GM21381 (cell line): Measurements from ENCODE around the gene RHEB.
A peak's percentile ranks its signal among the peaks of the same experiment; 100 is the strongest.

ENCODE experiments used
- ATAC-seq: cut with Tn5 transposase; IDR thresholded peaks from one replicate; pipeline ENCODE4 v1.9.1; 2021; ENCODE audit warnings: mild to moderate bottlenecking, moderate library complexity; ENCODE audit not compliant: unreplicated experiment

RHEB gene

GRCh38 chr7:151529842-151530241 lies 10.1 kb upstream of the RHEB start:
- ATAC-seq, result no peak

- ATAC-seq, result no peak
Measured at GRCh38 chr7:151524845-151525244, 5.2 kb upstream of the RHEB start.

DNA sequence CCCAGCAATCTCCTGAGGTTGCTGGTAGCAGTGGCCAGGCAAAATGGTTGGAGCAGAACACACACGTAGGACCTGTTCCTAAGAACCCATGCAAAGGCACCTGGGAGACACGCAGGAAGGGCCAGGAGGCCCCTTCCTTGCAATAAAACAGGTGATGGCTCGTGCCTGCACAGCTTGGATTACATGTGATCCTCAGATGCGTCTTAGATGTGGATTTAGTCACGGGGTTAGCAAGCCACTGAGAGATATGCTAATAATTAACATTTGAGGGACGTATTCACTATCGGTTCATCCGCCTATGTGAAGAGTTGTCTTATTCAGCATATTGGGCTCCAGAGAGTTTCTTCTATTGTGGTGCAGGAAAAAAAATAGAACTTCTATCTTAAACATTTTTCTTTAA lies 4.6 kb upstream of the RHEB start:
- ATAC-seq, result no peak

DNA sequence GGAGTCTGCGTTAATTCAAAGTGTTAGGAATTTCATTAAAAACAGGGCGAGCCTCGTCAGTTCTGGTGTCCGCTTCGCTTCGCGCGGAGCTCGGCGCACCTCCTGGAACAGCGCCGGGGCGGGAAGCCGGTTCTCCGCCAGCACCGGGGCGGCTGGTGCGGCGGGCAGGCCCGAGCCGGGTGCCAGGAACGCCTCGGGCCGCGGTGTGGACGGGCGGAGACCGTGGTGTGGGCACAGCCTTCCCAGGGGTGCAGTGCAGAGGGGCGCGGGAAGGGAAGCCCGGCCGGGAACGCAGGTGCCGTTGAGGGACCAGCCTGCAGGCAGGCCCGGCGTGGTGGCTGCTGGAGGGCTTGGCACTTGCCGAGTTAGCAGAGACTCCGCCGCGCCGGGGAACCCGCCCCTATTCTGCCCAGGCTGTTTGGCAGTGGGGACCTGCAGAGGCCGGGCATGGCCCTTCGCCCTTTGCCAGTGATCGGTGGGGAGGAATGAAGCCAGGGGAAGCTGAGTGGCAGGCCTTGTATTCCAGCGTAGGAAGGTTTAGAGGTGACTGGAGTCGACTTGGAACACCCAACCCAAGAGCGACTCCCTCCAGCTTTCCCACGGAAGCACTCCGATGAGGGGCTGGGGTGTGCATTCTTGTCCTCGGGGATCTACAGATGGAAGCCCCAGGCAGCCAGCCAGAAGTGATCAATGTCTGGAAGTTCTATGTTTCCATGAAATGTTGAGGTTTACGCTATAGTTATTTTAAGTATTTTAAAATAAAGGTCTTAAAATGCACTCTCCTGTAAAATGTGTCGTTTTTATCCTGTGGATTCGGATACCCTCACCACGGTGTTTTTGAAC lies 945 bp upstream of the RHEB start:
- ATAC-seq, result peak; percentile 1

DNA sequence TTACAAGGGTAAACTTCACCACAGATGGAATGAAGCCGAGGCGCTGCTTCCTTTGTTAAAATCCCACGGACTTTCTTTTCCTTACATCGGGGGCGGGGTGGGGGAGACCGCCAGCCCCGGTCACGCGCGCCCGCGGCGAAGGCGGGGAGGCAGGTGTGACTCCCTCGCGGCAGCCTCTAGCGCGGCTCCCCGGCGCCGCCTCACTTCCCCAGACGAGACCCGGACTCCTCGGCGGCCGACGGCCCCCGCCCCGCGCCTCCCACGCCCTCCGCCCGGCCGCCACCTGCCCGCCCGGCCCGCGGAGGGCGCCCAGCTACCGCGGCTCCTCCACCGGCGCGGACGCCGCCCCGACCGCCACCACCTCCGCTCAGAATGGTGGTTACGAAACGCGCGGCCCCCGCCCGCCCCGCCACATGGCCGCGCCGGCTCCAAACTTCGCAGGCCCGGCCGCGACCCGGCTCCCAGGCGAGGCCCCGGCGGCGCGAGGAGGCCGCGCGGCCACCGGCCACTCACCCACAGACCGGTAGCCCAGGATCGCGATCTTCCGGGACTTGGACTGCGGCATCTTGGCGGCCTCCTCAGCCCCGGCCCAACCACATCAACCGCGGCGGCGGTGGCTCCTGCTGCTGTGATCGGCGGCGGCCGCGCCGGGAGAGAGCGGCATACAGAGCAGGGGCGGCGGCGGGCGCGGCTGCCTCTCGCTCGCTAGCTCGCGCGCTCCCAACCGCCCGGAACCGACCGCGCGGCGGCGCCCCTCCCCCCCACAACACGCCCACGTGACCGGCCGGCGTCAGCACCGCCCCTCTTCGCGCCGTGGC lies 539 bp downstream of the RHEB start:
- peak; percentile 50 for ATAC-seq

DNA sequence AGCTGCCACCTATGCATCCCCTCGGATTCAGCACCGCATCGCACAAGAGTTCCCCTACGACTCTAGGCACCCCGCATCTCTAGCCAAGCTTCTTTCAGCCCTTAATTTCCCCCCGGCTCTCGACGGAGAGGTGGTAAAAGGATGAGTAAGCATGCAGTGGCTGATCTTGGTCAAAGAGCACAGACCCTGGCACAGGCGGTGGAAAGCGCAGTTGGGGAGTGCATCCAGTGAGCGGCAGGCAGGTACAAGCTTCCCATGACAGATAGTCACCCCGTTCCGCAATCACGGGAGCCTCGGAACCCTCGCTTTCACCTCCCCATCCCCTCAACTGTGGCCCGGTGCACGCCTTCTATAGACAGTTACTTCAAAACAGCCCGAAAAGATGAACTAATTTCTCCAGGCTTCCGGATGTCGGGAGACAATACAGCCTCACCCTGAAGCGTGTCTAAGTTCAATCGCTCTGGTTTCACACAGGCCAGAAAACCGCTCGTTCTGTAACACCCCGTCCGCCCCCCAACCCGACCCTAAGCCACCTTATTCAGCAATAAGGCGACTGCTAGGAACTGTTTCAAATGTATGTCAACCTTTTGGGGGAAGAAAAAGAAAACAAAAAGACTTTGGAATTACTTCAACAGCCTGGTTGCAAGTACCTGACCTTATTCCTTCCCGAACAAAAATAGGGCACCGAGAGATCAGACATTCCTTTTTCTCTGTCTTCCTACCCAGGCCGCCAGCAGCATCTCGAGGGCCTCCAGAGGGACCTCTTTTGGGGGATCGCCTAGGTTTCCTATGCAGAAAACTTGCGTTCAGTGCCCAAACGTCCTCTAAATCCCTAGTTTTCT lies 1.4 kb downstream of the RHEB start:
- no peak for ATAC-seq

DNA sequence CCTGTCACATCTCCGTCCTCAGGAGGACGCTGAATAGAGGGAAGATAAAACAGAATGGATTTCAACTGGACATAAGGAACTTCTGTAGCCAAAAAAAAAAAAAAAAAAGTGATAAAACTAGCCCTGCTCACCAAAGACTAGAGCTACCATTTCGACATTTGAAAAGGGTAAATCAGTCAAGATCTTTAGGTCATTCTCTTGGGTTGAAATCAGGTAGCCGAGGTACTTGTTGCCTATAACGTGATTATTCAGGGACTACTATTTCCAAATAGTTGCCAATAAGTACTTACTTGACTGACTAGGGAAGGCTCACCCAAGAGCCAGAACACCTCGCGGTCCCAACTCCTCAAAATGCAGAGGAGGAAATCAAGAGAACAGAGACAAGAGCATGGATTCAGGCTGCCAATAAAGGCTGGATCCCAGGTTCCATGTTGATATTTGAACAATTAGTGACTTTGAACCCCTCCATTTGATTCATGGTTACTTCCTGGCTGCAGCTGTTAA lies 2.0 kb downstream of the RHEB start:
- ATAC-seq, result no peak

DNA sequence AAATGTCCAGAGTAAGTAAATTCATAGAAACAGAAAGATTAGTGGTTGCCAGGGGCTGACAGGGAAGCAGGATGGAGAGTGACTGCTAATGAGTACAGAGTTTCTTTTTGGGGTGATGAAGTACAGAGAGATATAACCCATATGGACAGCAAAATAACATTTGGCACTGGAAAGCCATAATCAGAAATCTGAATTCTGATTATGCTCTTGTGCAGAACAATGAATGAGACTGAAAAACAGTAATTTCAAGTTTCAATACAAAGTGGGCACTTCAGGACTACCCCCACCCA lies 4.5 kb downstream of the RHEB start:
- no peak for ATAC-seq

DNA sequence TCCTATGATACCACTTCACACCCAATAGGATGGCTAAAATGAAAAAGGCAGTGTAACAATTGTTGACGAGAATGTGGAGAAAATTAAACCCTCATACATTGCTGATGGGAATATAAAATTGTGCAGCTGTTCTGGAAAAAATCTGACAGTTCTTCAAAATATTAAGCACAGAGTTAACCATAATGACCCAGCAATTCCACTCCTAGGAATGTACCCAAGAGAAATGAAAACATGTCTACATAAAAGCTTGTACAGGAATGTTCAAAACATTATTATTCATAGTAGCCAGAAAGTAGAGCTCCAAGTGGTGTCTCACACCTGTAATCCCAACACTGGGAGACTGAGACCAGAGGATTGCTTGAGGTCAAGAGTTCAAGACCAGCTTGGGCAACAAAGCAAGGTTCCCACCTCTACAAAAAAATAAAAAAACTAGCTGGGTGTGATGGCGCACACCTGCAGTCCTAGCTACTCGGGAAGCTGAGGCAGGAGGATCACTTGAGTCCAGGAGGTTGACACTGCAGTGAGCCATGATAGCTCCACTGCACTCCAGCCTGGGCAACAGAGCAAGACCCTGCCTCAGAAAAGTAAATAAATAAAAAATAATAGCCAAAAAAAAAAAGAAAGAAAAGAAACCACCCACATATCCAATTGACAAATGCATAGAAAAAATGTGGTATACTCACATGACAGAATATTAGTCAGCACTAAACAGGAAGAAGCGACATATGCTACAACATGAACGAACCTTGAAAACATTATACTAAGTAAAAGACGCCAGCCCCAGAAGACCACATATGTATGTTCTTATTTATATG lies 5.0 kb downstream of the RHEB start:
- no peak for ATAC-seq

- ATAC-seq, result no peak
Measured at GRCh38 chr7:151513133-151513532, 6.6 kb downstream of the RHEB start.

GRCh38 chr7:151512353-151512752 lies 7.3 kb downstream of the RHEB start:
- ATAC-seq, result no peak

- no peak for ATAC-seq
Measured at GRCh38 chr7:151511946-151512345, 7.7 kb downstream of the RHEB start.

- ATAC-seq, result no peak
Measured at GRCh38 chr7:151511270-151511669, 8.4 kb downstream of the RHEB start.

GRCh38 chr7:151509670-151510333 lies 9.9 kb downstream of the RHEB start:
- no peak for ATAC-seq

- no peak for ATAC-seq
Measured at GRCh38 chr7:151508991-151509390, 10.7 kb downstream of the RHEB start.

- ATAC-seq, result no peak
Measured at GRCh38 chr7:151507806-151508205, 11.9 kb downstream of the RHEB start.

DNA sequence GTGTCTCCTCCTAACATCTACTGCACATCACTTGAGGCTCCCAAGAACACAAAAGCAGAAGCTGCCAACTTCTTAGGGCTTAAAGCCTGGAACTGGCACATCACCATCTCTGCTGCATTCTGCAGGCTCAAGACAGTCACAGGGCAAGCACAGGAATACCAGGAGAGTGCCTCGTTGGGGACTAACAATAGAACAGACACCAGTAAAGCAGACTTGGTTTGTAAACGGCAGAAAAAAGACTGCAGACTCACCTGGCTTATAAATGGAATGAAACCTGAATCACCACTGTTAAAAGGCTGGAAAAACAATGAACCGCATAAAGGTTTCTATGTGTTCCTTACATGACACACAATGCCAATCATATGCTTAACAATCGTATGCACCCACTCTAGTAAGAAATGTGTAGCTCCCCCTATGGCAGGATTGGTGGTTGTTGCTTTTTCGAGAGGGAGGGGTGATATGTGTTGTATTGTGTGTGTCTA lies 12.8 kb downstream of the RHEB start:
- no peak for ATAC-seq

DNA sequence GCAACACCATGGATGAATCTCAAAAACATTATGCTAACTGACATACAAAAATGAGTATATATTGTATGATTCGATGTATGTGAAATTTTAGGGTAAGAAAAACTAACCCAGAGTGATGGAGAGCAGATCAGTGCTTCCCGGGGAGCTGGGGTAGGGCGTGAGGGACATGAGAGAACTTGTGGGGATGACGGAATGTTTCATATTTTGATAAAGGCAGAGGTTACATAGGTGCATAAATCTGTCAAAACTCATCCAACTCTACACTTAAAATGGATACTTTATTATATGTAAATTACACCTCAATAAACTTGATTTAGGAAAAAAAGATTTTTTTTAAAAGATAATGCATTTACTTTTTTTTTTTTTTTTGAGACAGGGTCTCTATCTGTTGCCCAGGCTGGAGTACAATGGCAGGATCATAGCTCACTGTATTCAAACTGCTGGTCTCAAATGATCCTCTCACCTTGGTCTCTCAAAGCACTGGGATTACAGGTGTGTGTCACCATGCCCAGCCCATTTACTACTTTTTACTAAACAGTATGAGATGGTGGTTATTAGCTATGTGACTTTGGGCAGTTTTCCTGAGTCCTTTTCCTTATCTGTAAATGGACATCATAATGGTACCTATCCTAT lies 13.7 kb downstream of the RHEB start:
- ATAC-seq, result no peak

DNA sequence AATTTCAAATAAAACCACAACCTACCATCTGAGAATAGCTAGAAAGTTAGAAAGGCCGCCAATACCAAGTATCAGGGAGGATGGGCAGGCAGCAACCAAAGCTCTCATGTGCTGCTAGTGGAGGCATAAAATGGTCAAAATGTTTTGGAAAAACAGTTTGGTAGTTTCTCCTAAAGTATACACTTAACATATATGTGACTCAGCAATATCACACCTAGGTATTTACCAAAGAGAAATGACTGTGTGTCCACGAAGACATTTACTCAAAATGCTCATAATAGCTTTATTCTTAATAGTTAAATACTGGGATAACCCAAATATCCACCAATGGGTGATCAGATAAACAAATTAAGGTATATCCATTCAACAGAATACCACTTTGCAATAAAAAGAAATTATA lies 14.3 kb downstream of the RHEB start:
- ATAC-seq, result no peak
